Globus pallidus (tissue), 1 donor: ENCODE data around the gene LASP1.

Experiments used
- DNase-seq: peaks from one replicate; pipeline ENCODE4 v3.0.0-alpha.2; 2015; ENCODE audit warnings: low spot score

LASP1 gene

GRCh38 chr17:38870259-38871165 is 654 bp downstream of the LASP1 start:
- peak; percentile 65 for DNase-seq

DNA sequence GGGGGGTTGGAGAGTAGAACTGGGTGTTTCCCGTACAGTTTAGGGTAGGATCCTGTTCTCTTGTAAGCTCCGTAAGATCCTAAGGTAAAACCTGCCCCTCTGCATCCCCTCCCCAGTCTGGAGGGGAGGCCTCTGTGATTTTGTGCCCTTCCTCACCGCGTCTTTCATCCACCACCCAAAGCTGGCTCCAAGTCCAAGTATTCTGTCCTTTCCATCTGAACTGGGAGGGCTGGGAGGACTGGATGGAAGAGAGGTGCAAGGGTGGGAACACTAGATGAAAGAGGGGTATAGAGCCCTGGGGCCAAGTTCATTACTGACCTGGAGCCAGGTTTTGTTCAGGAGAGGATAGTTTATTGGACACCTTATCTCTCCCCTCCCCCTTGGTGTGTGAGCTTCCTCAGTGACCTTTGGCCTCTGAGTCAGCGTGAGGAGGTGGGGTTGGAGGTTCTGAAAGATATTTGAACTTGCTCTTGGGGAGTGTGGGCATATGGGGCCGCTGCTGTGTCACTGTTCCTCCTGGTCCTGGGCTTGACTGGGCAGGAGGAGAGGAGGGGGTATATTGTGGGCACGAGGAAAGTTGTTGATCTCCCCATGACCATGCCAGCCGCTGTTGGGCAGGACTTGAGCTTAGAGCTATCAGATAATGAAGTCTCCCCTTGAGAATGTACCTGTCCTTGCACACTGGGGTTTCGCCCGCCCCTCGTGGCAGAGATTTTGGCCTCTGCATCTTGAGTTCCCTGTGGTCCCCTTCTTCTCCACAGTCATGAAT is 1.6 kb downstream of the LASP1 start:
- DNase-seq, result no peak

- DNase-seq, result no peak
Measured at GRCh38 chr17:38872027-38872511, 2.2 kb downstream of the LASP1 start.

DNA sequence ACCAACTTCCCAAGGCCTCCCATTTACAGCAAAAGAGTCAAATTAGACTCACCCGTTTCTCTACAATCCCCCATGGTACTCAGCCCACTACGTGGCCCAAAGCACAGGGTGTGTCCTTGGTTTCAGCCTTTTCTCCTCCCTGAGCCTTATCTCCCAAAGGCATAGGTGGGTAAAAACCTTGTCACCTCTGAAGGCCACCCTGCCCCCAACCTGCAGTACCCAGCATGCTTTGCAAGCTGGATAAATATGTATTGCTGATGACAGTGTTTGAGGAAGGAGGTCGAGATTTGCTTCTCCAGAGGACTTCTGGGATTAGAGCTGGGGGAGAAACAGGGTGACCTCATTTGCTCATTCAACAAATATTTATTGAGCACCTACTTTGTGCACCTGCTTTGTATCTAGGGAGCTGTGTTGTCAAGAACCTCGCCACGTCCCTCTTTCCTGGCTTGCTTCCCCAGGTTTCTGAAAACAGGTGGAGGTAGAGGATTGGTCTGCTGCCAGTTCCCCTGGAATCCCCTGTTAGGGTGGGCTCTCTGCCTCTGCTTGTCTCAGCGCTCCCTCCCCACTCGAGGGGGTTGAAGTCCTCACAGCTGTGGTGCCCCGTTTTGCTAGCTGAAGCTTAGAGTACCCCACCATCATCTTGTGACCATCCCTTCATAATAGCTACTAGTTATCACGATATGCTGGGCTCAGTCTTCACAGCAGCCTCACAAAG is 3.0 kb downstream of the LASP1 start:
- no peak for DNase-seq

- no peak for DNase-seq
Measured at GRCh38 chr17:38873640-38874380, 4.0 kb downstream of the LASP1 start.

- DNase-seq, result no peak
Measured at GRCh38 chr17:38874505-38875400, 4.9 kb downstream of the LASP1 start.

- DNase-seq, result no peak
Measured at GRCh38 chr17:38875477-38876075, 5.7 kb downstream of the LASP1 start.

- DNase-seq, result no peak
Measured at GRCh38 chr17:38877130-38877851, 7.4 kb downstream of the LASP1 start.

DNA sequence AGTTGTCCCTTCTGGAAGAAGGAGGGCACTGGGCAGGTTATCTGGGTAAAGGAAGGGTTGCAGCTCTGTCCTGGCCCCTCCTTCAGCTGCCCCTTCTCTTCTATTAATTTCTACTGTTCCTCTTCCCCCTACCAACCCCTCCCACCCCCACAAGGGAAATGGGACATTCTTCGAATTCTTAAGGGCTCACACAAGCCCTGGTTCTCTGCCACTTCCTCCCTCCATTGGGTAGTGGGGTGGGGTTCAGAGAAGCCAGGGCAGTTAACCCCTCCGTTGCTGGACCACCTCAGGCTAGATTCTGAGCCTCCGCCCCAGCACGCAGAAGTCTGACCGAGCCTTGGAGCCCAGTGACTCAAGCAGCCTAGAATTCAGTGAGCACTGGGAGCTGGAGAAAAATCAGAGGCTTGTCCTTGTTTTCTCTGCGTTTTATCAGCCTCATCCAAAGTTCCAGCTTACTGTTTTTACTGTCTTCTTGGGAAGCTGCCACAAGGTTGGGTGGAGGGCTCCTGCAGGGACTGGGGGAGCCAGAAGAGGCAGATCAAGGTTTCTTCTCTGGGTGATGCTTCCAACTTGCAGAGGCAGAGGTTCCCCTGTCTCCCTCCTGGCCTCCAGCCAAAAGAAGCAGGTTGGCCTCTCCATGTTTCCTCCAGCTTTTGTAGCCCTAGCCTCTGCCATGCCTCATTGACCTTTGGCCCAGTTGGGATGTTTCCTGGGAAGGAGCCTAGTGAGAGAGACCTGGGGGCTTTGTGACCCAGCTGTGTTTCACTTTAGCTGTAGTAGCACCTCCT is 10.2 kb downstream of the LASP1 start:
- DNase-seq, result no peak

DNA sequence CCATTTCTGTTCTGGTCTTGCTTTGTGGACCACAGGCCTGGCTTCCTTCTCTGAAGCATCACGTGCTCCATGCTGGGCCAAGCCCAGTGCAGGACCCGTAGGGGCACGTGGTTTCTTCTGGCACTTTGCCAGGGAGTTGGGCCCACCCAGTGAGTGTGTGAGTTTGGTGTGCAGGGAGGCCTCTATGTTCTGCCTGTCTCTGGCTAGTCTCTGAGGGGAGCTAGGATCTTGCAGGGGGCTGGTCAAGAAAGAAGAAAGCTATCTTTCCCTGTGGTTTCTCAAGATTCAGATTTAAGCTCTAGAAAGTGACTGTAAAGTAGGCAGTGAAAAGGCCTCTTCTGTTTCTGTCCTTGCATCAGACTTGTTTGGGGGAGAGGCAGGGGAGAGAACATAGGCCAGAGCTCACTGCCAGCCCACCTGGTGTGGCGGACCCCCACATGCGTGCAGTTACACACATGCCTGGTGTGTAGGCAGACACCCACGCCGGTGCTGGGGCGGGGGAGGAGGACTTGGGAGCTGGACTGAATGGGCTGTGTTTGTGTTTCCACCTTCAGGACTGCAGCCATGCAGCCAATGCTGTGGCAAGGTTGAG is 11.8 kb downstream of the LASP1 start:
- no peak for DNase-seq

DNA sequence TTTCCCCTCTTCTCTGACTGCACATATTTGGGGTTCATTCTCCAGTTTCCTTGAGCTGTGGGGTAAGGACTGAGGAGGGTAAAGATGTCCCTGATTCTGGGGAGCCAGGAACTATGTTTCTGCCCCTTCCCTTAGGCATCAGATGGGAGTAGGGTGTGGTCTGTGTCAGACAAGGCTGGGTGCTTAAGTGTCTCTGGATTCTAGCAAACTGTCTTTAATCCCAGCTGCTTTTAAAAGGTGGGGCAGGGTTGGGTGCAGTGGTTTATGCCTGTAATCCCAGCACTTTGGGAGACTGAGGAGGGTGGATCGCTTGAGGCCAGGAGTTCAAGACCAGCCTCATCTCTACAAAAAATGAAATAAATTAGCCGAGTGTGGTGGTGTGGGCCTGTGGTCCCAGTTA is 13.0 kb downstream of the LASP1 start:
- DNase-seq, result no peak

DNA sequence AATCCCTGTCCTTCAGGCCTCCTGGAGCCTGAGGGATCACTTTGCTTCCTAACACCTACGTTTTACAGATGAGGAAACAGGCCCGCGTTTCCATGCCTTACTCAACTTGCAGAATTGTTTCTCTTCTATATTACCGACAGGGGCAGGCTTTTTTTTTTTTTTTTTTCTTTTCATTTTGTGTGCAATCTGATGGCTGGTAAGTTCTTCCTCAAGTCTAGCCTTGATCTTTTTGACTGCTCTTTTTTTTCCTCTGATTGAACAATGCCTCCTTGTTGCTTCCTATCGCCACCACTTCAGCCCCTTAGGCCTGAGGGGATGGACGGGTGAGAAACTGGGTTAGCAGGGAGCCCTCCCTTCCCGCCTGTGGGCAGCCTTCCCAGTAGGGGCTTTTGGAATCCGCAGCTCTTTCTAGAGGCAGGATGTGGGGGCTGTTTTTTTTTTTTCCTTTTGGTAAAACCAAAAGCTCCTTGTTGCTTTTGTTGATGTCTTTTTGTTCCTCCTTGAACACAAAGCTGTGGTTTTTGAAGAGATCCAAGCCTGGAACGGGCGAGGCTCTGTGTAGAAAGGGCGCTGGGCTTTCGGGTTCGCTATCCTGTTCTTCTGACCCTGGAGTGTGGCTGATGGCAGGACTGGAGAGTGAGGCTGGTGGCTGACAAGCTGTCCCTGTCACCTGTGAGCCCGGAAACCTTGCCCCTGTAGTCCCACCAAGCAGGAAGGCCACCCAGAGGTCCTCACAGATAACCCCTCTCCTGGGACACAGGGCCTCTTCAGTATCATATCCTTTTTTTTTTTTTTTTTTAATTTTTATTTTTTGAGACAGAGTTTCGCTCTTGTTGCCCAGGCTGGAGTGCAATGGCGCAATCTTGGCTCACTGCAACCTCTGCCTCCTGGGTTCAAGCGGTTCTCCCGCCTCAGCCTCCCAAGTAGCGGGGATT is 14.0 kb downstream of the LASP1 start:
- no peak for DNase-seq

DNA sequence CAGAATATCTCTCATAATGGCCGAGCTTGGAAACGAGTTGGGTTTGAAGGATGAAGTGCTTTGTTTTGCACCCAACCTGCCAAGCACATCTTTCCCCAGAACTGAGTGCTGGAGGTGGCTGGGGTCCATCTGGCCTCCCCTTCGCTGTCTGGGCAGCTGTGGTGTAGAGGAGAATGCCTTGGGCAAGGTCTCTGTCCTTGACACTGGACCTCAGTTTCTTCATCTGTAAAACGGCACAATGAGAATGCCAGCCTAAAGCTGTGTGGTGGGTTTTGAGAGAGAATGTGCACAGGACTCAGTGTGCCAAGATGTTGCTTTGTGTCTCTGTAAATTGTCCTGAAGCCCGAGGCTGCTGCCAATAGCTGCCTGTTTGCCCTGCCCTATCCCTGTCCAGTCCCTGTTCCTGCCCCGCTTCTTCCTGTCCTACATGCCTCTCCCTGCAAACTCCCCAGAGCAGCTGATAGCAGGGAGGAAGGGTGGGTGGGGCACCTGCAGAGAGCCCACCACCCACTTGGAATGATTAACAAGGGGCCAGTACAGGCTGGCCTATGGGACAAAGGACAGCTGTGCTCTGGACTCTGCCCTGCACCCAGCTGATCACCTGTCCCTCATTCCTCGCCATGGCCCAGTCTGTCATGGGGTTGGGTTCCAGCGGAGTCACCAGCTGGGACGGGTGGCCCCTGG is 15.3 kb downstream of the LASP1 start:
- DNase-seq, result no peak

DNA sequence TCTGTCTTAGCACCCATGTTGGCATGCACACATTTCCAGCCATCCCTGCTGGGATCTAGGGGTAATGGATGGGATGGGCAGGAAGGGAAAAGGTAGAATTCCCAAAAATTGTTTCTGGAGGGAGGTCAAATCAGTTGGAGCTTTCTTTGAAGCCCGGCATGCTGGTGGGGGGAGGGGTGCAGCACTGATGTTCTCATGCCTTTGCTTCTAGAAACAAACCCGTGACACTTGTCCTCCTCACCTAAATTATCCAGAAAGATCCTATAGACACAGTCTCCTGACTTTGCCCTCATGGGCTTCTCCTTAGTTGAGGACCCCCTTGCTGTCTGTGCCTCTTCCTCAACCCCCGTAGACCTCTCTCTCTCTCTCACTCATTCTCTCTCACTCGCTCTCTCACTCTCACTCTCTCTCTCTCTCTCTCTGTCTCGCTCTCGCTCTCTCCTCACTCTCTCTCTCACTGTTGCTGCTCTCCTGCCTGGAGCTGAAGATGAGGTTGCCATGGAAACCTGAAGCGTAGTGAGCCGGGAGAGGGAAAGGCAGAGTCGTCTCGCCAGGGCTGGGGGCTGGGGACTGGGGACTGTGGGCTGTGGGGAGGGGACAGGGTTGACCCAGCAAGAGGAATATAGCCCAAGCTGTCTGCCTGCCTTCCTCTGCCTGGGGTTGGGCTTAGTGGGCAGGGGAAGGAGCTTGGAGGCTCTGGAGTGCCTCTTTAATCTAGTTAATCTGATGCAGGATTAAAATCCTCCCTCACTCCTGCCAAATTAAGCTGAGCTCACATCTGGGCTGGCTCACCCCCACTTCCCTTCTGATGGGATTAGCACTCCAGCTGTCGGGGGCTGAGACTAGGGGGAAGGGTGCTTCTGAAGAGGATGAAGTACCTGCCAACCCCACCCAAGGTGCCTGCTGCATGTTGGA is 16.1 kb downstream of the LASP1 start:
- peak; percentile 59 for DNase-seq

DNA sequence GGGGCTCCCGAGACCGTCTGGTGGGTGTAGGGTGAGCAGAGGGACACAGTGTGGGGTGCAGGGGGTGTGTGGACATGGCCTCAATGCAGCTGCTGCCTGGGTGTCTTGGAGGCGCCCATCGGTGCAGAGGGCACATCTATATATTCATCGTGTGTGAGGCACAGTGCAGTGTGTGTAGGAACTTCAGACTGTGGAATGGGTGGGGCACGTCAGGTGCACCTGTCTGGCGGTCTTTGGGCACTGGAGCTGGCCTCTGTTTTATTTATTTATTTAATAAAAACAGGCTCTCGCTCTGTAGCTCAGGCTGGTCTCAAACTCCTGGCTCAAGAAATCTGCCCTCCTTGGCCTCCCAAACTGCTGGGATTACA is 16.8 kb downstream of the LASP1 start:
- no peak for DNase-seq

- DNase-seq, result no peak
Measured at GRCh38 chr17:38888842-38889241, 19.0 kb downstream of the LASP1 start.
